ENCODE measurements around the gene NIPSNAP2. TPM values are rescaled to one million over a fixed set of nuclear protein-coding genes. Genes with fewer than 3 reads are reported as not detected.

Gene NIPSNAP2
- total and polyA plus RNA-seq, 10 of the 15 experiments (the other 5 are each of a cell fraction or from before 2014, with no cell fraction given) = 24.7 to 88.5 (median 49.9) TPM

GRCh38 chr7:55939514-55940123 is 24.8 kb upstream of the NIPSNAP2 start:
- BruUV-seq (replicated peaks) = no TSS peak
- Histone ChIP-seq H3K27me3 (replicated peaks in 1 of 2; ENCODE audit: control insufficient read depth in 2 of 2, insufficient read depth in 2 of 2, low read length in 1 of 2) (no peaks in the 10 kb centered on the region), H4K20me1 (ENCODE audit: control insufficient read depth, insufficient read depth) (no peaks in the 10 kb centered on the region), H3K36me3 (ENCODE audit: control insufficient read depth in 2 of 2, insufficient read depth in 2 of 2, low read length in 1 of 2) (no peaks in the 10 kb centered on the region), H3K27ac (ENCODE audit: control insufficient read depth, insufficient read depth) (no peak overlapping the region), H3K4me1 (ENCODE audit: control insufficient read depth, insufficient read depth, low read length) (no peaks in the 10 kb centered on the region), H3K9ac (ENCODE audit: control insufficient read depth, insufficient read depth, low read length) (no peak overlapping the region), H3K79me2 (ENCODE audit: control insufficient read depth, insufficient read depth, low read length) (no peaks in the 10 kb centered on the region), H3K4me2 (ENCODE audit: control insufficient read depth, insufficient read depth) (no peak overlapping the region), H3K4me3 (no peak overlapping the region), H2AFZ (ENCODE audit: control insufficient read depth, low read depth, low read length) (no peak overlapping the region), H3K9me3 (replicated peaks; ENCODE audit: control insufficient read depth, insufficient read depth, low read length) (peaks cover 1% of the 10 kb centered on the region; the same call in 2 of the 3 replicates)
- POLR2A ChIA-PET = no interaction called here
- TF ChIP-seq ZNF274 (IDR thresholded peaks at IDR 0.05; ENCODE audit: insufficient read depth, insufficient read length) = peak; percentile 60
- TF ChIP-seq E2F4 (IDR thresholded peaks at IDR 0.05; ENCODE audit: low read depth, low read length) = no peak
- TF ChIP-seq SUZ12 (IDR thresholded peaks at IDR 0.05; ENCODE audit: unreplicated experiment) = no peak
- TF ChIP-seq CBX5 (IDR thresholded peaks at IDR 0.05; ENCODE audit: low read depth) = peak; percentile 47; the same call in 1 of the 2 replicates
- no peak for TF ChIP-seq MYB (IDR thresholded peaks at IDR 0.05; ENCODE audit: borderline replicate concordance, low read depth, low read length)
- TF ChIP-seq NFXL1 (IDR thresholded peaks at IDR 0.05; ENCODE audit: borderline replicate concordance) = no peak
- TF ChIP-seq MAX (IDR thresholded peaks at IDR 0.05; ENCODE audit: low read depth, low read length) = no peak
- TF ChIP-seq, protein P1, sequence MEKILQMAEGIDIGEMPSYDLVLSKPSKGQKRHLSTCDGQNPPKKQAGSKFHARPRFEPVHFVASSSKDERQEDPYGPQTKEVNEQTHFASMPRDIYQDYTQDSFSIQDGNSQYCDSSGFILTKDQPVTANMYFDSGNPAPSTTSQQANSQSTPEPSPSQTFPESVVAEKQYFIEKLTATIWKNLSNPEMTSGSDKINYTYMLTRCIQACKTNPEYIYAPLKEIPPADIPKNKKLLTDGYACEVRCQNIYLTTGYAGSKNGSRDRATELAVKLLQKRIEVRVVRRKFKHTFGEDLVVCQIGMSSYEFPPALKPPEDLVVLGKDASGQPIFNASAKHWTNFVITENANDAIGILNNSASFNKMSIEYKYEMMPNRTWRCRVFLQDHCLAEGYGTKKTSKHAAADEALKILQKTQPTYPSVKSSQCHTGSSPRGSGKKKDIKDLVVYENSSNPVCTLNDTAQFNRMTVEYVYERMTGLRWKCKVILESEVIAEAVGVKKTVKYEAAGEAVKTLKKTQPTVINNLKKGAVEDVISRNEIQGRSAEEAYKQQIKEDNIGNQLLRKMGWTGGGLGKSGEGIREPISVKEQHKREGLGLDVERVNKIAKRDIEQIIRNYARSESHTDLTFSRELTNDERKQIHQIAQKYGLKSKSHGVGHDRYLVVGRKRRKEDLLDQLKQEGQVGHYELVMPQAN (conservative IDR thresholded peaks at IDR 0.05) = no peak
- intact Hi-C loops (cut with micrococcal nuclease; ENCODE audit: unreplicated experiment) = no loop called here
- 56% methylated on average over 7 of the region's 7 CpGs for WGBS (ENCODE audit: insufficient coverage, insufficient replicate concordance, low lambda C conversion rate, missing lambda C conversion rate)
- ATAC-seq (no peak), FAIRE-seq (no peak), DNase-seq (ENCODE audit: low read depth, low spot score) (no peak)
- CTCF ChIA-PET = no interaction called here
- RAD21 ChIA-PET (ENCODE audit: unreplicated experiment) = no interaction called here
- in situ Hi-C loops (cut with MboI) = no loop called here
- SMC1A ChIA-PET (ENCODE audit: uncharacterized antibody, unreplicated experiment) = no interaction called here
